Psoas muscle (tissue), 8 donors: ENCODE data around the gene GNG14. TPM values are rescaled to one million over a fixed set of nuclear protein-coding genes. Genes with fewer than 3 reads are reported as not detected.

Experiments used
- ATAC-seq, 4 donors: fragments of 200-7000 bp; cut with Tn5 transposase; one replicate each; pipeline ENCODE4 v1.9.1; 2020; ENCODE audit warnings: moderate library complexity in 3 of 4, mild to moderate bottlenecking in 2 of 4
- DNase-seq, 2 donors: peaks; one replicate each; pipeline ENCODE4 v3.0.0-alpha.2; 2020
- H3K27ac ChIP-seq: fragments of 200-600 bp; one replicate; pipeline ENCODE4 v1.8.0; 2022
- H3K27me3 ChIP-seq, 3 donors: fragments of 200-600 bp in 1 of 3; one replicate each; pipeline versions ENCODE4 v1.6.1 to v1.8.0; 2013 to 2022; ENCODE audit warnings: low read length in 2 of 3, mild to moderate bottlenecking in 2 of 3, moderate library complexity in 1 of 3; ENCODE audit not compliant: insufficient read depth in 3 of 3
- H3K36me3 ChIP-seq, 2 donors: fragments of 200-600 bp in 1 of 2; one replicate each; pipeline versions ENCODE4 v1.6.1 to v1.8.0; 2013 to 2022; ENCODE audit warnings: low read depth in 1 of 2, mild to moderate bottlenecking in 1 of 2, moderate library complexity in 1 of 2; ENCODE audit not compliant: insufficient read depth in 1 of 2
- H3K4me1 ChIP-seq: fragments of 200-600 bp; one replicate; pipeline ENCODE4 v1.8.0; 2022
- H3K4me3 ChIP-seq: fragments of 200-600 bp; one replicate; pipeline ENCODE4 v1.8.0; 2022; ENCODE audit warnings: mild to moderate bottlenecking
- H3K9me3 ChIP-seq: fragments of 200-600 bp; one replicate; pipeline ENCODE4 v1.8.0; 2022
- WGBS, 3 donors: extraction: QIAGEN DNeasy Blood & Tissue Kit; methylation state at CpG; one replicate each; pipeline versions ENCODE4 v1.1.6 to v1.1.7; 2013; 5-methylcytosine and 5-hydroxymethylcytosine counted together
- intact Hi-C, 2 donors: fragments of 100-400 bp; cut with DNase I; formaldehyde crosslinking; loops; one replicate each; pipeline versions ENCODE4 v1.11.0 to v1.14.2; 2022
- polyA plus RNA-seq, 3 donors: library from polyadenylated mRNA; stranded (reverse); fragments of 200-250 nt; gene quantifications; one replicate each; pipeline ENCODE4 v1.2.3, GENCODE V29; 2013
- total RNA-seq, 4 donors: library from RNA; stranded (reverse); fragmentation: NEBNext Ultra II Directional in 2 of 4; extraction: Animal tissue kit (Norgen Biotek cat#: 25700) in 2 of 4; gene quantifications; one replicate each; pipeline versions ENCODE4 v1.2.1 to v1.2.4, GENCODE V29; 2021 to 2023
- TF ChIP-seq, protein P1 (sequence below): fragments of 200-600 bp; IDR thresholded peaks from one replicate; pipeline ENCODE4 v1.8.0; 2022; ENCODE audit warnings: antibody characterized with exemption
- donor health status: healthy with polysubstance abuse.
- donor health status: DM: no; HTN: no; CAD: no; lungs with moderate emphysema.
- donor health status: Bipolar disorder and iron deficiency.
- donor health status: healthy.
- donor health status: DM: yes; HTN: yes; CAD: no.
- donor health status: DM: no; HTN: no; CAD: no.
- donor health status: DM: no; HTN: no; CAD: no.
- donor health status: DM: yes; HTN: yes; CAD: no.

The GNG14 gene
- total and polyA plus RNA-seq, 7 donors: not detected

DNA sequence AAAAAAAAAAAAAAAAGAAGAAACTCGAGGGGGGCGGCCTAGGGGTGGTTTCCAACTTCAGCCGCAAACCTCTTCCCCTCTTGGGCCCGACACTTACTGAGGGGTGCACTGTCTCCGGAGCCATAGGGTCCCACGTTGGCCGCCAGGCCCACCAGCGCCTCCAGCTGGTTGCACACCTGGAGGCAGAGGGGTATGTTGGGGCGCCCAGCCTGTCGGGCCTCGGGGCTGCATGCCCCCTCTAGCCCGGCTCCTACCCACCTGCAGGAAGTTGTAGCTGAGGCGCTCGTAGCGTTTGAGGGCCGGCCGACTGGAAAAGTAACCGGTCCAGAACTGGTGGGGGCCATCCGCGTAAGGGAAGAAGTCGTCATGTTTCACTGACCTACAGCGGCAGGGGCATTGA lies 29.8 kb upstream of the GNG14 start:
- H3K4me1 ChIP-seq: no peaks in the 10 kb centered on the region
- no peaks in the 10 kb centered on the region for H3K27me3 ChIP-seq
- ATAC-seq (peak in 1 of 4 donors; percentile 20), DNase-seq (peak in 1 of 2 donors; percentile 39)
- H3K36me3 ChIP-seq: peaks cover 5 to 91% of the 10 kb centered on the region in 2 donors
- H3K27ac ChIP-seq: no peak overlapping the region
- H3K9me3 ChIP-seq: no peaks in the 10 kb centered on the region
- 93 to 96% (median 95%) methylated on average over 20 to 22 of the region's 22 CpGs for WGBS, 3 donors
- H3K4me3 ChIP-seq: no peak overlapping the region
- TF ChIP-seq, protein P1, sequence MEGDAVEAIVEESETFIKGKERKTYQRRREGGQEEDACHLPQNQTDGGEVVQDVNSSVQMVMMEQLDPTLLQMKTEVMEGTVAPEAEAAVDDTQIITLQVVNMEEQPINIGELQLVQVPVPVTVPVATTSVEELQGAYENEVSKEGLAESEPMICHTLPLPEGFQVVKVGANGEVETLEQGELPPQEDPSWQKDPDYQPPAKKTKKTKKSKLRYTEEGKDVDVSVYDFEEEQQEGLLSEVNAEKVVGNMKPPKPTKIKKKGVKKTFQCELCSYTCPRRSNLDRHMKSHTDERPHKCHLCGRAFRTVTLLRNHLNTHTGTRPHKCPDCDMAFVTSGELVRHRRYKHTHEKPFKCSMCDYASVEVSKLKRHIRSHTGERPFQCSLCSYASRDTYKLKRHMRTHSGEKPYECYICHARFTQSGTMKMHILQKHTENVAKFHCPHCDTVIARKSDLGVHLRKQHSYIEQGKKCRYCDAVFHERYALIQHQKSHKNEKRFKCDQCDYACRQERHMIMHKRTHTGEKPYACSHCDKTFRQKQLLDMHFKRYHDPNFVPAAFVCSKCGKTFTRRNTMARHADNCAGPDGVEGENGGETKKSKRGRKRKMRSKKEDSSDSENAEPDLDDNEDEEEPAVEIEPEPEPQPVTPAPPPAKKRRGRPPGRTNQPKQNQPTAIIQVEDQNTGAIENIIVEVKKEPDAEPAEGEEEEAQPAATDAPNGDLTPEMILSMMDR: no peak
- intact Hi-C loops: no loop called here

DNA sequence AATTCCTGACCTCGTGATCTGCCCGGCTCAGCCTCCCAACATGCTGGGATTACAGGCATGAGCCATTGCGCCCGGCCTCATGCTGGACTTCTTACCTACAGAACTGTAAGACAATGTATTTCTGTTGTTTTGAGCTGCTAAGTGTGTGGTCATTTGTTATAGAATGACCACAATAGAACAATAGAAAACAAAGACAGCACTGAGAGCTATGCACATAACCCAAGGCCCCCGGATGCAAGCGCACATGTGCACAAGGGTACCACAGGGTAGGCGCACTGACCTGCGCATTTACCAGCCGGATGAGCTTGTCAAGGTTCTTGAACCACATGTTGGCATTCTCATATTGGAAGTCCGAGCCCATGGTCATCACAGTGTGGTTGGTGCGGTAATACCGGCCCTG lies 26.8 kb upstream of the GNG14 start:
- H3K27me3 ChIP-seq: no peaks in the 10 kb centered on the region
- TF ChIP-seq, protein P1: no peak
- H3K4me1 ChIP-seq: peaks cover 7% of the 10 kb centered on the region
- H3K27ac ChIP-seq: no peak overlapping the region
- DNase-seq: no peak
- no peaks in the 10 kb centered on the region for H3K9me3 ChIP-seq
- intact Hi-C loops: no loop called here
- no peak for ATAC-seq
- H3K36me3 ChIP-seq: peaks cover 0 to 87% of the 10 kb centered on the region in 2 donors
- 93 to 97% (median 94%) methylated on average over 12 of the region's 12 CpGs for WGBS, 3 donors
- H3K4me3 ChIP-seq: no peak overlapping the region

DNA sequence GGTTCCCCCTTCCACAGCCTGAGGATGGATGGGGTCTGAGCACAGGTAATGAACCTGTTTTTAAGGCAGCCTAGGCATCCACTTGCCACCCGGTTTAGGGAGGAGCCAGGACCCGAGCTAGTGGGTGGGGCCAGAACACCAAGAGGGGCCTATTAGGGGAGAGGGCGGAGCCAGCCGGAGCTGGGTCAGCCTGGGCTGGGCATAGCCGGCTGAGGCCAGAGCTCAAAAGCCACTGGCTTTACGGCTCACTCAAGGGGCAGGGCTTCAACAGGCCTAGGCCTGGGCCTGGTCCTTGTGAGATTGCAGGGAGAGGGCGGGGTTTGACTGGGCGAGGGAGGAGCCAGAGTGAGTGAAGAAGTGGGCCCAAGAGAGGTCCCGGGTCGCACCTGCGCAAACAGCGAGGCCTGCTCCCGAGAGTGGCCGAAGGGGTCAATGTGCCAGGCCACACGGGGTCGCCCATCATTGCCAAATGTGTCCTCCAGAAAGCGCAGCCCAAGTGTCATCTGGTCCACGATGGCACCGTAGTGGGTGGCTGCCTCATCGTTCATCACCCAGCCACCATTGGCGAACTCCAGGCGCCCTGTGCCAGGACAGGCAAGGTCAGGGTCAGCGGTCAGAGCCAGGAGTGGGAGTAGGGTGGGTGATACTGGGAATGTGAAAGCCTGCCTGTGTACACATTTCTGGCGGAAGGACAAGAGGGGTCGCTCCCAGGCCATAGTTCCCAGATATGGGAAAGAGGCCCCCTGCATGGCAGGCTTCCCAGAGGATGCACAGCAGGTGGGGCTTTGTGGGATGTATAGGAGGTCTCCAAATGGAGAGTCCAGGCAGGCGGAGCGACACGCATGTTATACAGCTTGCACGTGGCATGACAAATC lies 23.2 kb upstream of the GNG14 start:
- intact Hi-C loops: no loop called here
- H3K36me3 ChIP-seq: peaks cover 0 to 61% of the 10 kb centered on the region in 2 donors
- no peak for ATAC-seq
- TF ChIP-seq, protein P1: no peak
- no peaks in the 10 kb centered on the region for H3K27me3 ChIP-seq
- no peak for DNase-seq
- H3K4me3 ChIP-seq: peak overlapping the region; percentile 98
- H3K9me3 ChIP-seq: no peaks in the 10 kb centered on the region
- 81 to 83% (median 82%) methylated on average over 29 of the region's 29 CpGs for WGBS, 3 donors
- peaks cover 25% of the 10 kb centered on the region for H3K4me1 ChIP-seq
- H3K27ac ChIP-seq: no peak overlapping the region

DNA sequence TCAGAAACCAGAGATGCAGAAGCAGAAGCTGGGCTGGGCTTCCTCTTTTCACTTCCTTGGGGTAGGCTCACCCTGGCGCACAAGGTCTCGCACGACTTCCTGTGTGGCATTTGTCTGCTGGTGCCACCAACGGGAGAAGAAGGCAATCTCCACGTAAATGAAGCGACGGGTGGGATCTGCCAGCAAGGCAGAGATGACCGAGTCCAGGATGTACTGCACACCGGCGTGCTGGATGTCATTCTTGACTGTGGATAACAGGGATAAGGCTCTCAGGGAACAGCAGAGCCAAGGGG lies 22.6 kb upstream of the GNG14 start:
- DNase-seq: peak in 1 of 2 donors; percentile 69
- Histone ChIP-seq H3K27ac (no peak overlapping the region), H3K9me3 (no peaks in the 10 kb centered on the region), H3K4me3 (peak overlapping the region; percentile 98), H3K27me3 (no peaks in the 10 kb centered on the region), H3K36me3 (peaks cover 0 to 55% of the 10 kb centered on the region in 2 donors), H3K4me1 (peaks cover 27% of the 10 kb centered on the region)
- TF ChIP-seq, protein P1: no peak
- 70 to 86% (median 85%) methylated on average over 10 of the region's 10 CpGs for WGBS, 3 donors
- ATAC-seq: no peak
- intact Hi-C loops: no loop called here
